Activated CD8-positive, alpha-beta memory T cell treated with anti-CD3 and anti-CD28 coated beads, Interleukin-2, amount 10 ng/mL, durations not matched to agents 7 days and 5 days (primary cell): ENCODE results near the gene ERICH3. TPM values are rescaled to one million over a fixed set of nuclear protein-coding genes. Genes with fewer than 3 reads are reported as not detected.

Source experiments
- ATAC-seq: fragments of 150-1000 bp; cut with Tn5 transposase; one replicate; pipeline ENCODE4 v1.10.0; 2021; ENCODE audit warnings: moderate library complexity
- CTCF ChIA-PET: fragments of 350-600 bp; sonication (Branson Sonifier 250); formaldehyde crosslinking; loops from one replicate; lab custom pipeline; 2021; ENCODE audit warnings: antibody characterized with exemption; lab: Charles Lee
- DNase-seq: peaks from one replicate; pipeline ENCODE4 v3.0.0-alpha.2; 2020
- H3K27ac Mint-ChIP-seq: one replicate; pipeline ENCODE4 v1.8.0; 2021; ENCODE audit warnings: mild to moderate bottlenecking, mixed read lengths
- H3K27me3 Mint-ChIP-seq: one replicate; pipeline ENCODE4 v1.8.0; 2021; ENCODE audit warnings: mixed read lengths
- H3K36me3 Mint-ChIP-seq: one replicate; pipeline ENCODE4 v1.8.0; 2021; ENCODE audit warnings: mild to moderate bottlenecking, mixed read lengths
- H3K4me1 Mint-ChIP-seq: one replicate; pipeline ENCODE4 v1.8.0; 2021; ENCODE audit warnings: mixed read lengths
- H3K4me3 Mint-ChIP-seq: one replicate; pipeline ENCODE4 v1.8.0; 2021; ENCODE audit warnings: mild to moderate bottlenecking, moderate library complexity, mixed read lengths
- H3K9me3 Mint-ChIP-seq: one replicate; pipeline ENCODE4 v1.8.0; 2022; ENCODE audit warnings: low read depth, mixed read lengths
- total RNA-seq, 2 experiments: library from RNA; stranded (reverse); gene quantifications; one replicate each; pipeline ENCODE4 v1.2.3, GENCODE V29; 2021

Gene ERICH3
- total RNA-seq, 2 experiments from 2014 or later: 0.05 to 0.23 TPM

GRCh38 chr1:74593887-74594866 lies 79.4 kb downstream of the ERICH3 start:
- H3K9me3 Mint-ChIP-seq: no peaks in the 10 kb centered on the region
- no peak overlapping the region for H3K4me3 Mint-ChIP-seq
- no peaks in the 10 kb centered on the region for H3K4me1 Mint-ChIP-seq
- CTCF ChIA-PET: no interaction called here
- H3K36me3 Mint-ChIP-seq: no peaks in the 10 kb centered on the region
- ATAC-seq: no peak
- no peak overlapping the region for H3K27ac Mint-ChIP-seq
- peaks cover 18% of the 10 kb centered on the region for H3K27me3 Mint-ChIP-seq
- DNase-seq: no peak

GRCh38 chr1:74592580-74593355 lies 80.8 kb downstream of the ERICH3 start:
- no peak for ATAC-seq

GRCh38 chr1:74591949-74592348 lies 81.6 kb downstream of the ERICH3 start:
- DNase-seq (no peak), ATAC-seq (no peak)
- Mint-ChIP-seq H3K4me3 (no peak overlapping the region), H3K9me3 (no peaks in the 10 kb centered on the region), H3K36me3 (no peaks in the 10 kb centered on the region), H3K27ac (no peak overlapping the region), H3K27me3 (peaks cover 12% of the 10 kb centered on the region), H3K4me1 (no peaks in the 10 kb centered on the region)
- CTCF ChIA-PET: no interaction called here

More at GRCh38 chr1:74592580-74593355, 80.8 kb downstream of the ERICH3 start:
- CTCF ChIA-PET: no interaction called here
- Mint-ChIP-seq H3K27me3 (peaks cover 15% of the 10 kb centered on the region), H3K27ac (no peak overlapping the region), H3K4me1 (no peaks in the 10 kb centered on the region), H3K36me3 (no peaks in the 10 kb centered on the region), H3K4me3 (no peak overlapping the region), H3K9me3 (no peaks in the 10 kb centered on the region)
- no peak for DNase-seq

DNA sequence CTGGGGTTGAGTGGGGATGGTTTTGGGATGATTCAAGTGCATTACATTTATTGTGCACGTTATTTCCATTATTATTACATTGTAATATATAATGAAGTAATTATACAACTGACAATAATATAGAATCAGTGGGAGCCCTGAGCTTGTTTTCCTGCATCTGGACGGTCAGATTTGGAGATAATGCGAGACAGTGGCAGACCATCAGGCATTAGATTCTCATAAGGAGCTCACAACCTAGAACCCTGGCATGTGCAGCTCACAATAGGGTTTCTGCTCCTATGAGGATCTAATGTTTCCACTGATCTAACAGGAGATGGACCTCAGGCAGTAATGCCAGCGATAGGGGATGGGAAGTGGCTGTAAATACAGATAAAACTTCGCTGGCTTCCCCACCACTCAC lies 83.3 kb downstream of the ERICH3 start:
- no peak overlapping the region for H3K27ac Mint-ChIP-seq
- CTCF ChIA-PET: no interaction called here
- peaks cover 7% of the 10 kb centered on the region for H3K27me3 Mint-ChIP-seq
- ATAC-seq (no peak), DNase-seq (no peak)
- H3K4me3 Mint-ChIP-seq: no peak overlapping the region
- H3K4me1 Mint-ChIP-seq: peaks cover 5% of the 10 kb centered on the region
- H3K36me3 Mint-ChIP-seq: no peaks in the 10 kb centered on the region
- H3K9me3 Mint-ChIP-seq: no peaks in the 10 kb centered on the region

DNA sequence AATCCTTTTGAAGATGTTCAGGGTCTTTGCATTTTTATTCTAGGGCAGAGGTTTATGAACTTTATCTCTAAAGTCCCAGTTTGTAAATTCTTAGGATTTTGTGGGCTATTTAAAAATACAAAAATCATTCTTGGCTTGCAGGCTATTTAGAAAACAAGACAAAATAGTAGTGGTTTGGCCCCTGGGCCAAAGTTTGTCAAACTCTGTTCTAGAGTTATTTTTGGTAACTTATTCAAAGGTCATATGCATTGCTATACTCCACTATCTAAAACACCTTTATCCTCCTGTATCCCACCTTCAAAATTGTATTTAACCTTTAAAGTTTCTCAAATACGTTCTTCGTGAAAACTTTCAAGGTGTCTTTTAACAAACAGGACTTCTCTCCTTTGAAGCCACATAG lies 85.7 kb downstream of the ERICH3 start:
- Mint-ChIP-seq H3K27ac (no peak overlapping the region), H3K4me1 (peaks cover 5% of the 10 kb centered on the region), H3K4me3 (no peak overlapping the region), H3K27me3 (peaks cover 20% of the 10 kb centered on the region), H3K36me3 (no peaks in the 10 kb centered on the region), H3K9me3 (no peaks in the 10 kb centered on the region)
- ATAC-seq: no peak
- CTCF ChIA-PET: no interaction called here
- DNase-seq: no peak

- DNase-seq (no peak), ATAC-seq (no peak)
- Mint-ChIP-seq H3K4me1 (peaks cover 5% of the 10 kb centered on the region), H3K27me3 (peaks cover 28% of the 10 kb centered on the region), H3K9me3 (no peaks in the 10 kb centered on the region), H3K27ac (no peak overlapping the region), H3K36me3 (no peaks in the 10 kb centered on the region), H3K4me3 (peak overlapping the region; percentile 57)
- CTCF ChIA-PET: no interaction called here
Measured at GRCh38 chr1:74586253-74586897, 87.2 kb downstream of the ERICH3 start.

GRCh38 chr1:74584185-74584584 lies 89.4 kb downstream of the ERICH3 start:
- no peak overlapping the region for H3K4me3 Mint-ChIP-seq
- H3K27me3 Mint-ChIP-seq: peaks cover 27% of the 10 kb centered on the region
- H3K4me1 Mint-ChIP-seq: peaks cover 10% of the 10 kb centered on the region
- H3K36me3 Mint-ChIP-seq: no peaks in the 10 kb centered on the region
- no peaks in the 10 kb centered on the region for H3K9me3 Mint-ChIP-seq
- H3K27ac Mint-ChIP-seq: no peak overlapping the region
- DNase-seq (no peak), ATAC-seq (no peak)
- CTCF ChIA-PET: no interaction called here

- H3K27ac Mint-ChIP-seq: no peak overlapping the region
- H3K36me3 Mint-ChIP-seq: no peaks in the 10 kb centered on the region
- H3K4me3 Mint-ChIP-seq: no peak overlapping the region
- no peak for DNase-seq
- H3K9me3 Mint-ChIP-seq: no peaks in the 10 kb centered on the region
- peaks cover 30% of the 10 kb centered on the region for H3K27me3 Mint-ChIP-seq
- H3K4me1 Mint-ChIP-seq: peaks cover 10% of the 10 kb centered on the region
- no peak for ATAC-seq
- CTCF ChIA-PET: no interaction called here
Measured at GRCh38 chr1:74583397-74583796, 90.2 kb downstream of the ERICH3 start.

GRCh38 chr1:74579425-74579824 lies 94.2 kb downstream of the ERICH3 start:
- no peaks in the 10 kb centered on the region for H3K36me3 Mint-ChIP-seq
- no peak for DNase-seq
- peak; percentile 86 for ATAC-seq
- CTCF ChIA-PET: no interaction called here
- H3K4me1 Mint-ChIP-seq: peaks cover 7% of the 10 kb centered on the region
- H3K9me3 Mint-ChIP-seq: no peaks in the 10 kb centered on the region
- peak overlapping the region; percentile 67 for H3K27ac Mint-ChIP-seq
- H3K4me3 Mint-ChIP-seq: no peak overlapping the region
- H3K27me3 Mint-ChIP-seq: peaks cover 35% of the 10 kb centered on the region

DNA sequence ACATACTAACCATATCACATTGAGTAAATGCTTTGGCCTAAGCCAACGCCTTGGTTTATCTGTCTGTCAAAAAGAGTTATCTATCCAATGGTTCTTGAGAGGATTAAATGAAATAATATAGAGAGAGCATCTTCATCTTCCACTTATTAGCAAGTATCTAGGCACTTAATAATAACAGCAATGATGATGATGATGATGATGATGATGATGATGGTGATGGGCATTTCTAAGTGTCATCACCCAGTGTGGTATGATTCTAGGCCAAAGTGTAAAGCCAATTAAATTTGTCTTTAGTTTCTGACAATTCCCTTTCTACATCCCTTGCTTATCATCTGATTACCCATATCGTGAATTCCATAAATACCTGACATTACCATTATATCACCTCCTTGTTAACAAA lies 95.5 kb downstream of the ERICH3 start:
- H3K4me3 Mint-ChIP-seq: no peak overlapping the region
- DNase-seq (no peak), ATAC-seq (no peak)
- H3K4me1 Mint-ChIP-seq: peaks cover 7% of the 10 kb centered on the region
- H3K27ac Mint-ChIP-seq: no peak overlapping the region
- H3K9me3 Mint-ChIP-seq: no peaks in the 10 kb centered on the region
- CTCF ChIA-PET: no interaction called here
- no peaks in the 10 kb centered on the region for H3K36me3 Mint-ChIP-seq
- H3K27me3 Mint-ChIP-seq: peaks cover 29% of the 10 kb centered on the region

DNA sequence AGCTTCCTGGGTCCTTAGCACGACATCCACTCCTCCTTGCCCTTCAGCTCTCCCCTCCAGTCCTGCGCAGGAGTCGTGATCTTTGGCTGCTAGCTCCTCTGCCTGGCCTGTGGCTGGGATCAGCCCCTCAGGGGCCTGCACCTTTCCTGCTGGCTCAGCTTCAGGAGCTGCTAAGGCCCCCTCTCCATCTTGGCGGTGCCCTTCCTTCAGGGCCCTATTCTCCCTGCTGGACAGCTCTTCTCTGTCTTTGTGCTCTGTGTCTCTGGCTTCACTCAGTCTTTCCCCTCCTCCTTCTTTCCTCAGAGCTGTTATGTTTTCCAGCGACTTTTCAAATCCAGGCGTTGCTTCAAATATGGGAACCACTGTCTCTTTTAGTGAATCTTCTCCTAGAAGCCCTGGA lies 101.7 kb downstream of the ERICH3 start:
- no peaks in the 10 kb centered on the region for H3K36me3 Mint-ChIP-seq
- peaks cover 15% of the 10 kb centered on the region for H3K27me3 Mint-ChIP-seq
- CTCF ChIA-PET: no interaction called here
- no peak for DNase-seq
- no peaks in the 10 kb centered on the region for H3K4me1 Mint-ChIP-seq
- no peak for ATAC-seq
- H3K4me3 Mint-ChIP-seq: no peak overlapping the region
- H3K9me3 Mint-ChIP-seq: no peaks in the 10 kb centered on the region
- H3K27ac Mint-ChIP-seq: no peak overlapping the region

DNA sequence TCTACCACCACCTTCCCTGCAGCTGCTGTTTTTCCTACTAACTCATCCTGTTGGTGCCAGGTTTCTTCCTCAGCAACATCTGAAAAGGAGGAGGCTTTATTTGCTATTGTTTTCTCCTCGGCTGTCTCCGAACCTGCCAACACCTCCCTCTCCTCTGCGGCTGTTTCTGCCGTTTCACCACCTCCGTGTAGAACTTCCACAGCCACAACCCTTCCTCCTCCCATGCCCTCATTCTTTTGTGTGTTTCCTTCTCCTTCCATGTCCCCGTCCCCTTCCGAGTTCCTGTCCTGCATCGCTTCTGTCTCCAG lies 102.1 kb downstream of the ERICH3 start:
- CTCF ChIA-PET: no interaction called here
- no peaks in the 10 kb centered on the region for H3K4me1 Mint-ChIP-seq

DNA sequence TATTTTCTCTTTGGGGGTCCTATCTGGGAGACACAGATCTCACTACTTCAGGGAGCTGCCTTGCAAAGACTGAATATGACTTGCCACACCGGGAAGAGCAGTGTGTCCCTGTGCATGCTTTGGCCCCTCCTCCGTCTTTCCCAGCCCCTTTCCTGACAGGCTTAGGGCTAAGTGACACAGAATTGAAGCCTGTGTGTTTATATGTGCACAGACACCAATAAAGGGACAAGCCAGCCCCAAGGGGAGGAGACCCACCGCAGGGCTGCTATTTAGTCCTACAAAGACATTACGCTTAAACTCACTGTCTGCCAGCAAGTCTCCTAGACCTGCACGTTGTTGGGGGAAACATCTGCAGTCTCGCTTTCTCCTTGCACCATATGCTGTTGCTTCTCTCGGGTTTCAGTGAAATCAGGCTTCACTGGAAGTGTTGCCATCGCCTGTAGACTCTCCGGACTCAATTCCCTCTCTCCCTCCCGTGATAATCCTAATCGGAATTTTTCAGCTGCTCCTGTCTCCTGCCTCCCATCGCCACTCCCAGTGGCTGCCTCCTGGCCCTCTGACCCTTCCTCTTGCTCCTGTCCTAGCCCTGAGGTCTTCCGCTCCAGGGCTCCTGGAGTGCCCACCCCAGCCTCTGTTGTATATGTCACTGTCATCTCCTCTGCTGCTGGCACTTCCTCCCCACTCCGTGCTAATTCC lies 102.6 kb downstream of the ERICH3 start:
- peaks cover 12% of the 10 kb centered on the region for H3K27me3 Mint-ChIP-seq
- H3K27ac Mint-ChIP-seq: no peak overlapping the region
- DNase-seq (no peak), ATAC-seq (no peak)
- H3K4me3 Mint-ChIP-seq: no peak overlapping the region
- H3K36me3 Mint-ChIP-seq: no peaks in the 10 kb centered on the region
- CTCF ChIA-PET: no interaction called here
- no peaks in the 10 kb centered on the region for H3K9me3 Mint-ChIP-seq
- no peaks in the 10 kb centered on the region for H3K4me1 Mint-ChIP-seq

More for the DNA sequence above, 102.1 kb downstream of the ERICH3 start:
- H3K9me3 Mint-ChIP-seq: no peaks in the 10 kb centered on the region
- no peak for ATAC-seq
- H3K36me3 Mint-ChIP-seq: no peaks in the 10 kb centered on the region
- no peak overlapping the region for H3K4me3 Mint-ChIP-seq
- H3K27ac Mint-ChIP-seq: no peak overlapping the region
- peaks cover 14% of the 10 kb centered on the region for H3K27me3 Mint-ChIP-seq
- DNase-seq: no peak
